ENCODE measurements around the gene STX4. TPM values are rescaled to one million over a fixed set of nuclear protein-coding genes. Genes with fewer than 3 reads are reported as not detected.

The STX4 gene
- total and polyA plus RNA-seq, 9 of the 15 experiments (the other 6 are each of a cell fraction or from before 2014, with no cell fraction given), result 3.2 to 48.0 (median 21.5) TPM

DNA sequence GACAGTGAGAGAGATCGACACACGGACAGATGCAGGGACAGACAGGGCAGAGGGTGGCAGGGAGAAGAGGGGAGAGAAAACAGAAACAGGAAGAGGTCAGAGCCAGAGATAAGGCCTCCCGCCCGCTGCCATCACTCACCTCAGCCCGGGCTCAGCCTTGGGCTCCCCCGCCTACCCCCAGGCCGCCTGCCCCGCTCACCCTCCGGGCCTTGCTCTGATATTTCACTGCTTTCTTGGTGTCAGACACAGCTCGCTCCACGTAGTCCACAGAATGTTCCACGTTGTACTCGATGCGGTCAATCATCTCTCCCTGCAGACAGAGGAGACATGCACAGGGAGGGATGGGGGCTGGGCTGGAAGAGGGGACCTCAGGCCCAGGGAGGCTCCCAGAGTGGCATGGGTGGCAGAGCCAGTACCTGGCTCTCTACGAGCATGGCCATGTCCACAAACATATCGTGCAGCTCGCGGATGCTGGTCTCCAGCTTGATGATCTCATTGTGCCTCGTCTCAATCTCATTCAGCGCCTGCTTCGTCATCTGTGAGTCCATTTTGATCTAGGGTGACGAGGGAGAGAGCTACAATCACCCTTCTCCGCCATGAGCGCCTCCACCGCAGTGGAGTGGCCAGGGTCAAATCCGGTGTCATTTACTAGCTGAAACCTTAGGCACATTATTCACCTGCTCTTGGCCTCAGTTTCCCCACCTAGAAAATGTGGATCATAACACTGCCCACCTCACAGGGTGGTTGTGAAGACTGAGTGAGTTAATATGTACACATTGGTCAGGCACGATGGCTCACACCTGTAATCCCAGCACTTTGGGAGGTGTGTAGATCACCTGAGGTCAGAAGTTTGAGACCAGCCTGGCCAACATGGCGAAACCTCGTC, 40.2 kb upstream of the STX4 start (continued):
- TF ChIP-seq DACH1 (IDR thresholded peaks at IDR 0.05; ENCODE audit: partially characterized antibody), result no peak
- TF ChIP-seq, protein P1, sequence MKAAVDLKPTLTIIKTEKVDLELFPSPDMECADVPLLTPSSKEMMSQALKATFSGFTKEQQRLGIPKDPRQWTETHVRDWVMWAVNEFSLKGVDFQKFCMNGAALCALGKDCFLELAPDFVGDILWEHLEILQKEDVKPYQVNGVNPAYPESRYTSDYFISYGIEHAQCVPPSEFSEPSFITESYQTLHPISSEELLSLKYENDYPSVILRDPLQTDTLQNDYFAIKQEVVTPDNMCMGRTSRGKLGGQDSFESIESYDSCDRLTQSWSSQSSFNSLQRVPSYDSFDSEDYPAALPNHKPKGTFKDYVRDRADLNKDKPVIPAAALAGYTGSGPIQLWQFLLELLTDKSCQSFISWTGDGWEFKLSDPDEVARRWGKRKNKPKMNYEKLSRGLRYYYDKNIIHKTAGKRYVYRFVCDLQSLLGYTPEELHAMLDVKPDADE (conservative IDR thresholded peaks at IDR 0.05; ENCODE audit: control insufficient read depth, low read depth, low read length), result no peak
- TF ChIP-seq, protein P2, sequence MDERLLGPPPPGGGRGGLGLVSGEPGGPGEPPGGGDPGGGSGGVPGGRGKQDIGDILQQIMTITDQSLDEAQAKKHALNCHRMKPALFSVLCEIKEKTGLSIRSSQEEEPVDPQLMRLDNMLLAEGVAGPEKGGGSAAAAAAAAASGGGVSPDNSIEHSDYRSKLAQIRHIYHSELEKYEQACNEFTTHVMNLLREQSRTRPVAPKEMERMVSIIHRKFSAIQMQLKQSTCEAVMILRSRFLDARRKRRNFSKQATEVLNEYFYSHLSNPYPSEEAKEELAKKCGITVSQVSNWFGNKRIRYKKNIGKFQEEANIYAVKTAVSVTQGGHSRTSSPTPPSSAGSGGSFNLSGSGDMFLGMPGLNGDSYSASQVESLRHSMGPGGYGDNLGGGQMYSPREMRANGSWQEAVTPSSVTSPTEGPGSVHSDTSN (CRISPR knock-in tag; IDR thresholded peaks at IDR 0.05; ENCODE audit: low read depth), result no peak
- TF ChIP-seq, protein P2 (tag; conservative IDR thresholded peaks at IDR 0.05; ENCODE audit: low read depth), result no peak
- TF ChIP-seq KAT2B (IDR thresholded peaks at IDR 0.05; ENCODE audit: low read depth, low read length), result no peak
- TF ChIP-seq, protein P3, sequence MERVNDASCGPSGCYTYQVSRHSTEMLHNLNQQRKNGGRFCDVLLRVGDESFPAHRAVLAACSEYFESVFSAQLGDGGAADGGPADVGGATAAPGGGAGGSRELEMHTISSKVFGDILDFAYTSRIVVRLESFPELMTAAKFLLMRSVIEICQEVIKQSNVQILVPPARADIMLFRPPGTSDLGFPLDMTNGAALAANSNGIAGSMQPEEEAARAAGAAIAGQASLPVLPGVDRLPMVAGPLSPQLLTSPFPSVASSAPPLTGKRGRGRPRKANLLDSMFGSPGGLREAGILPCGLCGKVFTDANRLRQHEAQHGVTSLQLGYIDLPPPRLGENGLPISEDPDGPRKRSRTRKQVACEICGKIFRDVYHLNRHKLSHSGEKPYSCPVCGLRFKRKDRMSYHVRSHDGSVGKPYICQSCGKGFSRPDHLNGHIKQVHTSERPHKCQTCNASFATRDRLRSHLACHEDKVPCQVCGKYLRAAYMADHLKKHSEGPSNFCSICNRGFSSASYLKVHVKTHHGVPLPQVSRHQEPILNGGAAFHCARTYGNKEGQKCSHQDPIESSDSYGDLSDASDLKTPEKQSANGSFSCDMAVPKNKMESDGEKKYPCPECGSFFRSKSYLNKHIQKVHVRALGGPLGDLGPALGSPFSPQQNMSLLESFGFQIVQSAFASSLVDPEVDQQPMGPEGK (CRISPR knock-in tag; IDR thresholded peaks at IDR 0.05; ENCODE audit: borderline replicate concordance), result 0 out of 2 replicates have a peak, but pooled peaks have one; percentile 34
- TF ChIP-seq, protein P4, sequence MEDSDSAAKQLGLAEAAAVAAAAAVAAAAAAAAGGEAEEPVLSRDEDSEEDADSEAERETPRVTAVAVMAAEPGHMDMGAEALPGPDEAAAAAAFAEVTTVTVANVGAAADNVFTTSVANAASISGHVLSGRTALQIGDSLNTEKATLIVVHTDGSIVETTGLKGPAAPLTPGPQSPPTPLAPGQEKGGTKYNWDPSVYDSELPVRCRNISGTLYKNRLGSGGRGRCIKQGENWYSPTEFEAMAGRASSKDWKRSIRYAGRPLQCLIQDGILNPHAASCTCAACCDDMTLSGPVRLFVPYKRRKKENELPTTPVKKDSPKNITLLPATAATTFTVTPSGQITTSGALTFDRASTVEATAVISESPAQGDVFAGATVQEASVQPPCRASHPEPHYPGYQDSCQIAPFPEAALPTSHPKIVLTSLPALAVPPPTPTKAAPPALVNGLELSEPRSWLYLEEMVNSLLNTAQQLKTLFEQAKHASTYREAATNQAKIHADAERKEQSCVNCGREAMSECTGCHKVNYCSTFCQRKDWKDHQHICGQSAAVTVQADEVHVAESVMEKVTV (CRISPR knock-in tag; IDR thresholded peaks at IDR 0.05), result no peak
- no peak for TF ChIP-seq NUFIP1 (IDR thresholded peaks at IDR 0.05; ENCODE audit: partially characterized antibody)
- no peak for TF ChIP-seq CCNT2 (IDR thresholded peaks at IDR 0.05; ENCODE audit: borderline replicate concordance, extremely low read depth, insufficient read length, low read depth, low read length)
- TF ChIP-seq PYGO2 (tag; IDR thresholded peaks at IDR 0.05), result no peak
- peak; percentile 42; the same call in 1 of the 2 replicates for TF ChIP-seq MYNN (IDR thresholded peaks at IDR 0.05)
- no peak for TF ChIP-seq MYNN (CRISPR knock-in tag; IDR thresholded peaks at IDR 0.05)
- TF ChIP-seq ZKSCAN1 (IDR thresholded peaks at IDR 0.05; ENCODE audit: low read depth, low read length), result no peak
- TF ChIP-seq RAD51 (IDR thresholded peaks at IDR 0.05; ENCODE audit: borderline replicate concordance, low read depth), result no peak
- no peak for TF ChIP-seq ZNF444 (CRISPR knock-in tag; IDR thresholded peaks at IDR 0.05)
- TF ChIP-seq SPI1 (IDR thresholded peaks at IDR 0.05; ENCODE audit: borderline replicate concordance, low read depth, low read length), result peak; percentile 74
- no peak for TF ChIP-seq ELF4 (CRISPR knock-in tag; IDR thresholded peaks at IDR 0.05)
- no peak; the same call in 1 of the 2 replicates for TF ChIP-seq ESRRA (IDR thresholded peaks at IDR 0.05; ENCODE audit: borderline replicate concordance, low read depth)
- no peak for TF ChIP-seq NFE2 (IDR thresholded peaks at IDR 0.05; ENCODE audit: low read depth)
- TF ChIP-seq, protein P5, sequence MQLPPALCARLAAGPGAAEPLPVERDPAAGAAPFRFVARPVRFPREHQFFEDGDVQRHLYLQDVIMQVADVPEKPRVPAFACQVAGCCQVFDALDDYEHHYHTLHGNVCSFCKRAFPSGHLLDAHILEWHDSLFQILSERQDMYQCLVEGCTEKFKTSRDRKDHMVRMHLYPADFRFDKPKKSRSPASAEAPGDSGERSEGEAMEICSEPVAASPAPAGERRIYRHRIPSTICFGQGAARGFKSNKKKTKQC (CRISPR knock-in tag; IDR thresholded peaks at IDR 0.05), result no peak

All from K562 (cell line).